Measurements from ENCODE around the gene ARSA.

The ARSA gene

GRCh38 chr22:50582493-50583293 lies 45.3 kb downstream of the ARSA start, which contains the start of gene CHKB:
CHKB (minus strand) TSS chr22:50582849; CDS start chr22:50582781, 68 bp downstream.
- TF ChIP-seq TAF1 (IDR thresholded peaks at IDR 0.05; ENCODE audit: low read depth, low read length) (peak; percentile 30), POLR2AphosphoS5 (IDR thresholded peaks at IDR 0.05; ENCODE audit: low read depth, low read length) (0 out of 2 replicates have a peak, but pooled peaks have one; percentile 37), POLR2A (IDR thresholded peaks at IDR 0.05; ENCODE audit: low read depth, low read length) (peak; percentile 32; the same call in 1 of the 2 replicates), PAX5 (IDR thresholded peaks at IDR 0.05; ENCODE audit: insufficient read depth, low read length, severe bottlenecking) (no peak)
- peak; percentile 100 for DNase-seq (ENCODE audit: insufficient read length, low spot score)
- FAIRE-seq: peak; percentile 98

DNA sequence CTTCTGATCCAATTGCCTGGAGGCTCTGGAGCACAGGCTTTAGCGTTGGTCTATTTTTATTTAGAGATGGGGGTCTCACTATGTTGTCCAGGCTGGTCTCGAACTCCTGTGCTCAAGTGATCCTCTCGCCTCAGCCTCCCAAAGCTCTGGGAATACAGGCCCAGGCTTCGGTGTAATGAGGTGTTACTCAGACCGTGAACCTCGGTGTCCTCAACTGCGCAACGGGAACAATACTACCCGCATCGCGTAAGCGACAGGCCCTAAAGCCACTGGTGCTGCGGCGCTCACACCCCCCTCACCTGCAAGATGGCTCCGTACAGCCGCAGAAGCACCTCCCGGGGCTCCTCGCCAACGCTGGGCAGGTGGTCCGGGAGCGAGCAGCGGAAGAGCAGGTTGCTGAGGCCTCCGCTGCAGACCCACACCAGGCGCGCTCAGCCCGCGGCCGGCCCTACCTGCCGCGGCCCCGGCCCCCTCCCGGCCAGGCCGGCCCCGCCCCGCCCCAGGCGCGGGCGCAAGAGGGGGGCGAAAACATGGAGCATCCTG lies 45.9 kb downstream of the ARSA start:
- FAIRE-seq: no peak
- no peak for DNase-seq (ENCODE audit: insufficient read length, low spot score)

GRCh38 chr22:50581031-50581949 lies 46.7 kb downstream of the ARSA start:
- no peak for TF ChIP-seq POLR2AphosphoS5 (IDR thresholded peaks at IDR 0.05; ENCODE audit: low read depth, low read length)
- TF ChIP-seq PAX5 (IDR thresholded peaks at IDR 0.05; ENCODE audit: insufficient read depth, low read length, severe bottlenecking): no peak
- no peak for TF ChIP-seq POLR2A (IDR thresholded peaks at IDR 0.05; ENCODE audit: low read depth, low read length)
- no peak for TF ChIP-seq TAF1 (IDR thresholded peaks at IDR 0.05; ENCODE audit: low read depth, low read length)
- TF ChIP-seq SPI1 (IDR thresholded peaks at IDR 0.05; ENCODE audit: low read depth, low read length): no peak
- no peak for TF ChIP-seq POU2F2 (IDR thresholded peaks at IDR 0.05; ENCODE audit: low read depth, low read length)
- DNase-seq (ENCODE audit: insufficient read length, low spot score): no peak
- no peak for FAIRE-seq

More for the DNA sequence above, 45.9 kb downstream of the ARSA start:
- TF ChIP-seq POLR2A (IDR thresholded peaks at IDR 0.05; ENCODE audit: low read depth, low read length): no peak
- peak; percentile 57; the same call in 1 of the 2 replicates for TF ChIP-seq TAF1 (IDR thresholded peaks at IDR 0.05; ENCODE audit: low read depth, low read length)
- no peak for TF ChIP-seq PAX5 (IDR thresholded peaks at IDR 0.05; ENCODE audit: insufficient read depth, low read length, severe bottlenecking)
- no peak; the same call in 1 of the 2 replicates for TF ChIP-seq POLR2AphosphoS5 (IDR thresholded peaks at IDR 0.05; ENCODE audit: low read depth, low read length)
- TF ChIP-seq POU2F2 (IDR thresholded peaks at IDR 0.05; ENCODE audit: low read depth, low read length): no peak

DNA sequence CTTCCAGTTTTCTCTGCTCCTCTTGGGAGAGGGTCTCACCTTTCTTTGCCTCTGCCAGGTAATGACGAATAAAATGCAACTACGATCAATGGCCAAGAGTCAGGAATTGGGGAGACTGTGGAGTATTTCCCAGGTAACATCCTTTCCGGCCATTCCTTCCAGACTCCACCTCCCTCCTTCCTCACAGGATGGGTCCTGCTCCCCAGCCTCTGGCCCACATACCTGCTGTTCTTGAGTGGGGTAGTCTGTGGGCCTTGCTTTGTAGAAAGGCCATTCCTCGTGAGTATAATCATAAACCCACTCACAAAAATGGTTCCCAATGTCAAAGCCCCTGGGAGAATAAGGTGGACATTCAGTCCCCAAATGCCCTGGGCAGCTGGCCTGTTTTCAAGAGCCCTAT lies 48.2 kb downstream of the ARSA start:
- FAIRE-seq: no peak
- TF ChIP-seq POU2F2 (IDR thresholded peaks at IDR 0.05; ENCODE audit: low read depth, low read length) (no peak), POLR2AphosphoS5 (IDR thresholded peaks at IDR 0.05; ENCODE audit: low read depth, low read length) (no peak), POLR2A (IDR thresholded peaks at IDR 0.05; ENCODE audit: low read depth, low read length) (no peak), TAF1 (IDR thresholded peaks at IDR 0.05; ENCODE audit: low read depth, low read length) (no peak), SPI1 (IDR thresholded peaks at IDR 0.05; ENCODE audit: low read depth, low read length) (no peak), PAX5 (IDR thresholded peaks at IDR 0.05; ENCODE audit: insufficient read depth, low read length, severe bottlenecking) (no peak)
- no peak for DNase-seq (ENCODE audit: insufficient read length, low spot score)

- DNase-seq (ENCODE audit: insufficient read length, low spot score) (no peak), FAIRE-seq (no peak)
- TF ChIP-seq PAX5 (IDR thresholded peaks at IDR 0.05; ENCODE audit: insufficient read depth, low read length, severe bottlenecking) (no peak), POU2F2 (IDR thresholded peaks at IDR 0.05; ENCODE audit: low read depth, low read length) (no peak), SPI1 (IDR thresholded peaks at IDR 0.05; ENCODE audit: low read depth, low read length) (no peak), POLR2A (IDR thresholded peaks at IDR 0.05; ENCODE audit: low read depth, low read length) (no peak), POLR2AphosphoS5 (IDR thresholded peaks at IDR 0.05; ENCODE audit: low read depth, low read length) (no peak), TAF1 (IDR thresholded peaks at IDR 0.05; ENCODE audit: low read depth, low read length) (no peak)
Observed at GRCh38 chr22:50578776-50579310, 49.1 kb downstream of the ARSA start.

- FAIRE-seq (no peak), DNase-seq (ENCODE audit: insufficient read length, low spot score) (no peak)
- no peak for TF ChIP-seq POLR2AphosphoS5 (IDR thresholded peaks at IDR 0.05; ENCODE audit: low read depth, low read length)
- TF ChIP-seq PAX5 (IDR thresholded peaks at IDR 0.05; ENCODE audit: insufficient read depth, low read length, severe bottlenecking): no peak
- no peak for TF ChIP-seq TAF1 (IDR thresholded peaks at IDR 0.05; ENCODE audit: low read depth, low read length)
- no peak for TF ChIP-seq SPI1 (IDR thresholded peaks at IDR 0.05; ENCODE audit: low read depth, low read length)
- TF ChIP-seq POU2F2 (IDR thresholded peaks at IDR 0.05; ENCODE audit: low read depth, low read length): no peak
- no peak for TF ChIP-seq POLR2A (IDR thresholded peaks at IDR 0.05; ENCODE audit: low read depth, low read length)
Observed at GRCh38 chr22:50577987-50578775, 49.8 kb downstream of the ARSA start, which contains the start of gene CPT1B. CPT1B (minus strand) TSS chr22:50578427; CDS start chr22:50577915, 512 bp downstream.

GRCh38 chr22:50577697-50577986 lies 50.3 kb downstream of the ARSA start:
- DNase-seq (ENCODE audit: insufficient read length, low spot score): no peak
- no peak for FAIRE-seq

More at GRCh38 chr22:50577697-50577986, 50.3 kb downstream of the ARSA start:
- TF ChIP-seq POLR2A (IDR thresholded peaks at IDR 0.05; ENCODE audit: low read depth, low read length) (no peak), TAF1 (IDR thresholded peaks at IDR 0.05; ENCODE audit: low read depth, low read length) (no peak), SPI1 (IDR thresholded peaks at IDR 0.05; ENCODE audit: low read depth, low read length) (no peak)

Measured in GM12891 (cell line).